Calu3 (cell line): ENCODE measurements around the gene SNCAIP. TPM values are rescaled to one million over a fixed set of nuclear protein-coding genes. Genes with fewer than 3 reads are reported as not detected.

Experiments used
- BruUV-seq: library from RNA; stranded (reverse); fragments of 400-500 nt; replicated peaks from 2 replicates; lab custom pipeline; 2021; lab: Mats Ljungman, UMichigan
- CTCF ChIA-PET: fragments of 300-600 bp; sonication (Branson Sonifier 250); formaldehyde crosslinking; loops from one replicate; lab custom pipeline; 2022; ENCODE audit warnings: antibody characterized with exemption; lab: Charles Lee
- DNase-seq: peaks from one replicate; pipeline ENCODE4 v3.0.0; 2022
- H3K27ac Mint-ChIP-seq: one replicate; pipeline ENCODE4 v1.8.0; 2022; ENCODE audit warnings: mixed read lengths; ENCODE audit not compliant: unreplicated experiment
- H3K27me3 Mint-ChIP-seq: one replicate; pipeline ENCODE4 v1.8.0; 2022; ENCODE audit warnings: mixed read lengths; ENCODE audit not compliant: unreplicated experiment
- H3K36me3 Mint-ChIP-seq: one replicate; pipeline ENCODE4 v1.8.0; 2022; ENCODE audit warnings: mild to moderate bottlenecking, moderate library complexity, mixed read lengths; ENCODE audit not compliant: insufficient read depth, unreplicated experiment
- H3K4me1 Mint-ChIP-seq: one replicate; pipeline ENCODE4 v1.8.0; 2022; ENCODE audit warnings: mild to moderate bottlenecking, low read depth, mixed read lengths; ENCODE audit not compliant: unreplicated experiment
- H3K4me3 Mint-ChIP-seq: one replicate; pipeline ENCODE4 v1.8.0; 2022; ENCODE audit warnings: mild to moderate bottlenecking, low read depth, moderate library complexity, mixed read lengths; ENCODE audit not compliant: unreplicated experiment
- H3K9me3 Mint-ChIP-seq: one replicate; pipeline ENCODE4 v1.8.0; 2022; ENCODE audit warnings: low read depth, mixed read lengths; ENCODE audit not compliant: unreplicated experiment
- intact Hi-C: fragments of 100-400 bp; cut with micrococcal nuclease; formaldehyde crosslinking; loops from one replicate; pipeline ENCODE4 v1.10.0; 2022; ENCODE audit not compliant: unreplicated experiment
- total RNA-seq: library from RNA; stranded (reverse); gene quantifications from 2 replicates; pipeline ENCODE4 v1.2.3, GENCODE V29; 2022
- TF ChIP-seq, protein P1 (sequence below): fragments of 200-600 bp; IDR thresholded peaks from one replicate; pipeline ENCODE4 v1.8.0; 2022; ENCODE audit warnings: antibody characterized with exemption; ENCODE audit not compliant: unreplicated experiment

The SNCAIP gene
- total RNA-seq, 1 experiment from 2014 or later = not detected

DNA sequence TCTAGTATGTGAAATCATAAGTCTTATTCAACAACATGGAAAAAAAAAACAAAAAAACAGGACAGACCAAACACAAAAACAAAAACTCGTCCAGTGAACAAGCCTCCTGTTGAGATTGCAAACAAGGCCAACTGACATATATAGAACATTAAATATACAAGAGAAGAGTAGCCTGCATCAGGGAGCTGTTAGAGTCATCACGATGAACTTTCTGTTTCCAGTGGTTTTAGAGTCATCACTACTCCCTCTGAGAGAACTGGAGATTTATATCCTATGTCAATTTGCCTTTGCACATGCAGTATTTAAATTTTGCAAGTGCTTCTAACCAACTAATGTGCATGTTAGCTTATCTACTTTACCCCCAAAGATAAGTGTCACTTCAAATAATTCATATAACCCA is 9.9 kb downstream of the SNCAIP start:
- TF ChIP-seq, protein P1, sequence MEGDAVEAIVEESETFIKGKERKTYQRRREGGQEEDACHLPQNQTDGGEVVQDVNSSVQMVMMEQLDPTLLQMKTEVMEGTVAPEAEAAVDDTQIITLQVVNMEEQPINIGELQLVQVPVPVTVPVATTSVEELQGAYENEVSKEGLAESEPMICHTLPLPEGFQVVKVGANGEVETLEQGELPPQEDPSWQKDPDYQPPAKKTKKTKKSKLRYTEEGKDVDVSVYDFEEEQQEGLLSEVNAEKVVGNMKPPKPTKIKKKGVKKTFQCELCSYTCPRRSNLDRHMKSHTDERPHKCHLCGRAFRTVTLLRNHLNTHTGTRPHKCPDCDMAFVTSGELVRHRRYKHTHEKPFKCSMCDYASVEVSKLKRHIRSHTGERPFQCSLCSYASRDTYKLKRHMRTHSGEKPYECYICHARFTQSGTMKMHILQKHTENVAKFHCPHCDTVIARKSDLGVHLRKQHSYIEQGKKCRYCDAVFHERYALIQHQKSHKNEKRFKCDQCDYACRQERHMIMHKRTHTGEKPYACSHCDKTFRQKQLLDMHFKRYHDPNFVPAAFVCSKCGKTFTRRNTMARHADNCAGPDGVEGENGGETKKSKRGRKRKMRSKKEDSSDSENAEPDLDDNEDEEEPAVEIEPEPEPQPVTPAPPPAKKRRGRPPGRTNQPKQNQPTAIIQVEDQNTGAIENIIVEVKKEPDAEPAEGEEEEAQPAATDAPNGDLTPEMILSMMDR = no peak
- DNase-seq = no peak
- H3K27ac Mint-ChIP-seq = no peak overlapping the region
- no TSS peak for BruUV-seq
- no peaks in the 10 kb centered on the region for H3K36me3 Mint-ChIP-seq
- intact Hi-C loops = no loop called here
- CTCF ChIA-PET = interaction anchor here (0.7 kb wide), 1 partner anchor 27 kb away, joined by 3 read pairs; no protein-coding TSS in a partner anchor
- no peaks in the 10 kb centered on the region for H3K4me1 Mint-ChIP-seq
- no peaks in the 10 kb centered on the region for H3K9me3 Mint-ChIP-seq
- H3K4me3 Mint-ChIP-seq = no peak overlapping the region
- H3K27me3 Mint-ChIP-seq = peaks cover 17% of the 10 kb centered on the region

DNA sequence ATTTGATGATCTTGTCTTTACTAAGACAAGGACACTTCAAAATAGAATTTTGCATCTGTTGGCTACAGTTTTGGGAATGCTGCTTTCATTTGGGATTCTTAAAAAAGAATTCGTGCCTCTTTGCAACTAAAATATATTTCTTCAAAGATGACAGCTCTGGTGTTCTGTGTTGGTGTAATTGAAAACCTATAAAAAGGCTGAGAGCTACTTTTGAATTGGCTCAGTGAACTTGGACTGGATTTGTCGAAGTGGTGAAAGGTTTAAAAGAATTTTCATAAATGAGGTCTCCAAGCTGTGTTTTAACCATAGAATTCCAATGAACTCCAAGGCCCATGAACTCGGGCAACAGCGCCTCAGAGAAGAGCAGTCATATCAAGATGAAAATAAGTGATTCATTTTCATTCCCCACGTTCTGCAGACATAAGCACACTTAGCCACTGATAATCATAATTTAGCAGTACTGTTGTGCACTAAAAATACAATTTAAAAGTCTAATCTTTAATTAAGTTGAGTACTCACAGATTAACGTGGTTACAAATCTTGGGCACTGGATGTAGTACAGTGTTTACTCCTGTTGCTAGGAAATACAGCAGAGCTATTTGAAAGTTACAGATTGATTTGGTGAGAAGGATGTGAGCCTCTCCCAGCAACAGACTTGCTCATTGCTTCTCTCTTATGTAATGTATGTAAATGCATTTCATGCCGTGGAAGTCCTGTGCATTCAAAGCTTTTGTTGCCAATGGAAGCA is 10.9 kb downstream of the SNCAIP start:
- CTCF ChIA-PET = no interaction called here
- peaks cover 17% of the 10 kb centered on the region for H3K27me3 Mint-ChIP-seq
- H3K9me3 Mint-ChIP-seq = no peaks in the 10 kb centered on the region
- BruUV-seq = no TSS peak
- TF ChIP-seq, protein P1 = no peak
- H3K4me1 Mint-ChIP-seq = no peaks in the 10 kb centered on the region
- intact Hi-C loops = no loop called here
- H3K36me3 Mint-ChIP-seq = no peaks in the 10 kb centered on the region
- no peak for DNase-seq
- H3K4me3 Mint-ChIP-seq = no peak overlapping the region
- no peak overlapping the region for H3K27ac Mint-ChIP-seq

DNA sequence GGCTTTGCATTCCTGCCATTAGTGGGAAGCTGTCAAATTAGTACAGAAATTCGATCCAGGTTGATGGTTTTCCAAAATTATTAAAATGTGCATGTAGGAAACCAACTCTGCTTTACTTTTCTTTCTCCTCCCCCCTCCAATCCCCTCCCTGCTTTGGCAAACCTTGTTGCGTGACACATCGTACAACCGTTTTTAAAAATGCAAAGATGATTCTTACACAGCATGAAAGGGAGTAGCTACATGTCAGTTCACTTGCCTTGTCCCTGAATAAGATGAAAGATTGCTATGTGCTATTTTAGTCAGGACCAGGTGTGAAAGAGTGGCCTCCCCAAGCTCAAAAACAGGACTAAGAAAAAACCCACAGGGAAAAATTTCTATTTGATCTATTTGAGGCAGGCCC is 11.7 kb downstream of the SNCAIP start:
- Mint-ChIP-seq H3K9me3 (no peaks in the 10 kb centered on the region), H3K4me1 (no peaks in the 10 kb centered on the region), H3K36me3 (no peaks in the 10 kb centered on the region), H3K27ac (no peak overlapping the region), H3K27me3 (peaks cover 16% of the 10 kb centered on the region), H3K4me3 (no peak overlapping the region)
- intact Hi-C loops = no loop called here
- TF ChIP-seq, protein P1 = no peak
- DNase-seq = no peak
- CTCF ChIA-PET = no interaction called here
- no TSS peak for BruUV-seq

DNA sequence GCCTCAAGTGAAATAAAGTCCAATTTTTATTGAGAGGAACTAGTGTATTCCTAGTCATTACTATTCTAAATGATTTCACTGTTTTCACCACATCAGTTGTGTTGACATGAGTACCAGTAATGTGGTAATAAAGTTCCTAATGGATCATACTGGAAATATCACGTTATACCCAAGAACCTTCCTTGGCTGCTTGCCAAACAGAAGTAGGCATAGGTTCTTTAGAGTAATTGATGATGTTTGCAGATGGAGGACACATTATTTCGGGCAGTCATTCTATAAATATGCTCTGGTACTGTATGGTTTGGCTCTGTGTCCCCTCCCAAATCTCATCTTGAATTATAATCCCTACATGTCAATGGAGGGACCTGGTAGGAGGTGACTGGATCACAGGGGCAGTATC is 15.1 kb downstream of the SNCAIP start:
- CTCF ChIA-PET = interaction anchor here (0.6 kb wide), 1 partner anchor 10 kb away, joined by 4 read pairs; no protein-coding TSS in a partner anchor
- intact Hi-C loops = no loop called here
- TF ChIP-seq, protein P1 = no peak
- DNase-seq = no peak
- H3K27me3 Mint-ChIP-seq = peaks cover 16% of the 10 kb centered on the region
- H3K36me3 Mint-ChIP-seq = no peaks in the 10 kb centered on the region
- no TSS peak for BruUV-seq
- no peaks in the 10 kb centered on the region for H3K9me3 Mint-ChIP-seq
- no peak overlapping the region for H3K27ac Mint-ChIP-seq
- no peak overlapping the region for H3K4me3 Mint-ChIP-seq
- no peaks in the 10 kb centered on the region for H3K4me1 Mint-ChIP-seq
